HG02981 (cell line): ENCODE data around the gene MTM1.

Experiments used
- ATAC-seq: cut with Tn5 transposase; IDR thresholded peaks from one replicate; pipeline ENCODE4 v1.9.1; 2021; ENCODE audit warnings: mild to moderate bottlenecking, moderate library complexity; ENCODE audit not compliant: unreplicated experiment

MTM1 gene

GRCh38 chrX:150548251-150548650 lies 20.2 kb upstream of the MTM1 start:
- no peak for ATAC-seq

DNA sequence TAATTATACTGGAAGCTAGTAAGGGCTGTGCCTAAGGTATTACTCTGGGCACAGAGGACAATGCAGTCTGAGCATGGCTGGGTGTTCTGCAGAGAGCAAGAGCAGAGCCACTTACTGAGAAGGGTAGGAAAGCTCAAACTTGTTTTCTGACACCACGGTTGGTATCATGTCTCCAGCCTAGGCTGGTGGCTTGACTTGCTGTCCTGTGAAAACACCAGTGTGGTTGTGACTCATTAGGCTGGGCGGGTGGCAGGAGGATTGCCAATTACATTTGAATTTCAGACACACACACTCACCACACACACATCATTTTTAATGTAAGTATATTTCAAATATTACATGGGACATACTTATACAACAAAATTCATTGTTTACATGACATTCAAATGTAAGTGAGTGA lies 19.7 kb upstream of the MTM1 start:
- ATAC-seq = no peak

GRCh38 chrX:150551963-150552362 lies 16.5 kb upstream of the MTM1 start:
- ATAC-seq = no peak

GRCh38 chrX:150558424-150558823 lies 10.0 kb upstream of the MTM1 start:
- no peak for ATAC-seq

- no peak for ATAC-seq
Measured at GRCh38 chrX:150564838-150565237, 3.6 kb upstream of the MTM1 start.

GRCh38 chrX:150565551-150565950 lies 2.9 kb upstream of the MTM1 start:
- ATAC-seq = no peak

- no peak for ATAC-seq
Measured at GRCh38 chrX:150566734-150567182, 1.7 kb upstream of the MTM1 start.

GRCh38 chrX:150567645-150568319 lies 639 bp upstream of the MTM1 start:
- ATAC-seq = no peak

- ATAC-seq = peak; percentile 23
Measured at GRCh38 chrX:150569155-150569477, 695 bp downstream of the MTM1 start.

GRCh38 chrX:150570512-150570911 lies 2.1 kb downstream of the MTM1 start:
- ATAC-seq = no peak

GRCh38 chrX:150572206-150572605 lies 3.8 kb downstream of the MTM1 start:
- ATAC-seq = no peak

DNA sequence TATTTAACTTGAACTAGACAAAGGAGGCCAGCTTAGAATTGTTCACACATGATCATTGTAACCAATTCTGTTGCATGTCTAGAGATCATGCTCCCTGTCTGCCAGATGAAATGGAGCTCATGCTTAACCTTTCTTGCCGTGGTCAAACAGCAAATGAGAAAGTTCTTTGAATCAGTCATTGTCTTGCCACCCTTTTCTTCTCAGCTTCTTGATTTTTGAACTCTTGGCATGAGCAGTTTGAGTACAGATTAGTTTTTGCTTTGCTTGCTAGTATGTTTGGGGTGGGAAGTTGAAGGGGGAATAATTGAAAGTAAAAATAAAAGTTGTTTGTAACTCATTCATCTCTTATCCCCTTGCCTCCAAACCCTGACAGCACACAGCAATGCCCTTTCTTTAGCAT lies 4.7 kb downstream of the MTM1 start:
- no peak for ATAC-seq

- peak; percentile 36 for ATAC-seq
Measured at GRCh38 chrX:150573702-150574101, 5.3 kb downstream of the MTM1 start.

GRCh38 chrX:150574559-150575418 lies 6.4 kb downstream of the MTM1 start:
- peak; percentile 60 for ATAC-seq

GRCh38 chrX:150575419-150575814 lies 7.0 kb downstream of the MTM1 start:
- ATAC-seq = no peak

DNA sequence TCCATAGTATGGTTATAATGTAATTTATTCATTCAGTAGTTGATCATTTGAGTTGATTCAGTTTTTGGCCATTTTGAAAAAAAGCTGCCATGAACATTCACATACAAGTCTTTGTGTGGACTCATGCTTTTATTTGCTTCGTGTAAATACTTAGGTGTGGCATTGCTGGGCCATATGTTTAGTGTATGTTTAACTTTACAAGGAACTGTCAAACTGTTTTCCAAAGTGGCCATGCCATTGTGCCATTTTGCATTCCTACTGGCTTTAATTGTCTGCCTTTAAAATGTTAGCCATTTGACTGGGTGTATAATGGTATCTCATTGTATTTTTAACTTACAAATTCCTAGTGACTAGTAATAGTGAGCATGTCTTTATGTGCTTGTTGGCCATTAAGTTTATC lies 8.8 kb downstream of the MTM1 start:
- no peak for ATAC-seq

DNA sequence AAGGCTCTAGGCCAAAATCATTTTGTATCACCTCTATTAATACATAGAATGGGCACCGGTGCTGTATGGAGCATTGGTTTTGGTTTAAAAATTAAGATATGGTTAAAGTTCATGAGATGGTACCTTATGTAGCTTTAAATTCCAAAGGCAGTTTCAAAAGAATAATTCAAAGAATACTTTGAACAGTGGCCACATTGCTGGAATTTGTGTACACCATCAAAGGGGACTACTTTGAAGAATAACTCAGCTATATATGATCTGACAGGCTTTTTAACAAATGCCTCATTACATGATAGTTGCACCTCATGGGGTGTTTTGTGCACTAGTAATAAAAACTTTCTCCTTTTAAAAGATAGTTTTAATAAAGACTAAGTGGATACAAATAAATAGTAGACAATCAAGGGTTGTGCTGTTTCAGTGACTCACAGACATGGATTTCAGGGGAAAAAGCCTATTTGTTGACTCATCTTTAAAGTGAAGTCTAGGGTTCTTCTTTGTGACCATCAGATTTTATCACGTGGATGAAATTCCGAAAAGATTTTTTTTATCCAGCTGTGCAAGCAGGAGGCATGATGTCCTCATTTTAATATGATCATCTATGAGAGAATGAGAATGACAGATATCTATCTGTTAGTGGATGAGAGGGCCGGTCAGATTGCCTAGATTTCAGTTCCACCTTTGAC lies 12.8 kb downstream of the MTM1 start:
- ATAC-seq = no peak

- no peak for ATAC-seq
Measured at GRCh38 chrX:150582338-150582948, 14.0 kb downstream of the MTM1 start.

DNA sequence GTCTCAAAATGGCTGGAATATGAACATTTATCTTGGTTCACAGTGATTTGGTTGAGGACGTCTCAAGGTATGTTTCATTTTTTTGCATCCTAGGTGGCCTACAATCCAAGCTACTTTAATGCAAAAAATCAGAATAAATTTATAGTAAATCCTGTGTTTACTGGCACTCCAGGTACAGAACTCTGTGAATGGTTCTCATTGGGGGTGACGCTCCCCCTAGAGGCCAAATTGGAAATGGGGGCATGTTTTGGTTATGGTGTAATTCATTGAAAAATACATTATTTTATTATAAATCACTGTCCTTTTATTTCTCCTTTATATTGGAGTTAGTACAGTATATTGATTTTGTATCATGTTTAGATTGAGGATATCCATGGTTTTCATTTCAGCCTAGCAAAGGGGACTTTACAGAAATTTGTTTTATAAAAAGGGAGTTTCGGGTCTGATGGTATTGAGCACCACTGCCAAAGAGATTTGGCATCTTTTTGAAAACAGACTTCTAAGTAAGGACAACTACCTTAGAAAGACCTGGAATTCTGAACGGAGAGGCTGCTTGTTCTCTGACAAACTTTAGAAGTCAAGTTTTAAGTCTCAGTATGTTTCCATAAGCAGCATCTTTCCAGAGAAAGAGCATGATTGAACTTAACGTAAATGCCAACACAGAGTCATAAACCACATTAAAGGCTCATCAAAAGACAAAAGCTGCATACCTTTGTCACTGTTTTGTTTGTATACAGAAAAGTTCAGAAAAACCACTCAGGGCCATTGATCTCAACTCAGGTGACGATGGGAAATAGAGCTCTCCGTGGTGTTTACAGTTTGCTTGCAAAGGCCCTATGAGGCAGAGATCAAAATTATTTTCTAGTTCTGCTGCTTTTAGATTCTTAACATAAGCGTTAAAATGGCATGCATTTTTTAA lies 19.4 kb downstream of the MTM1 start:
- no peak for ATAC-seq

DNA sequence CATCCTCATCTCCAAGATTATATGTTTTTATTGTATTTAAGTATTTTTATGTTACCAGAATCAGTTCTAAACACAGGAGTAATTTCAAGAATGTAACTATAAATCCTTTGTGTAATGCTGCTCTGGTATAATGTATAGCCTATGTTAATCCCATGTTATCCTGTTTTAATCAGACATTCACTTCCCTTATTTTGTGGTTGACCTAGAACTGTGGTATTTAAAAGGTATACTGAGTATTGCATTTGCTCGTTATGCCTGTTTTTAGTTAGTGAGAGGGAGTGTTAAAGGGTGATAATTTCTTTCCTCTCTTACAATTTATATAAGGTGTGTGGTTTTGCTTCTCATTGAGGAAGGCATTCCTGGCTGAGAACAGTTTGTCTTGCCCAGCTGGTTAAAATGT lies 26.2 kb downstream of the MTM1 start:
- ATAC-seq = no peak
